H1 (cell line): Measurements from ENCODE around the gene ABHD2. TPM values are rescaled to one million over a fixed set of nuclear protein-coding genes. Genes with fewer than 3 reads are reported as not detected.

ENCODE experiments used
- BACH1 ChIP-seq: IDR thresholded peaks from 2 replicates; pipeline ENCODE4 v1.6.1; 2012; ENCODE audit warnings: low read length, improper control_type of control experiment
- RXRA ChIP-seq: IDR thresholded peaks from 2 replicates; pipeline ENCODE4 v1.6.1; 2011; ENCODE audit warnings: low read depth, mild to moderate bottlenecking, low read length, moderate library complexity; ENCODE audit not compliant: insufficient read depth
- polyA plus RNA-seq, 7 experiments: library from polyadenylated mRNA; depleted of rRNA in 3 of 7; stranded (reverse) in 5 of 7; unstranded in 2 of 7; fragments of >200 nt in 5 of 7; fragments of 200-250 nt in 2 of 7; gene quantifications; 1 replicate in 5 of 7; 2 replicates in 1 of 7; 4 replicates in 1 of 7; pipeline versions ENCODE4 v1.2.1 to v1.2.3, GENCODE V29; 2011 to 2013; ENCODE audit warnings: missing spikeins in 2 of 7, mixed read lengths in 2 of 7
- total RNA-seq: library from RNA; stranded (reverse); fragmentation: NEBNext Ultra II Directional; extraction: Animal tissue kit (Norgen Biotek cat#: 25700); gene quantifications from 2 replicates; pipeline ENCODE4 v1.2.1, GENCODE V29; 2021

ABHD2 gene
- total and polyA plus RNA-seq, 2 of the 8 experiments (the other 6 are each of a cell fraction or from before 2014, with no cell fraction given): 9.1 to 23.7 TPM

- no peak for TF ChIP-seq BACH1
- TF ChIP-seq RXRA: no peak
Measured at GRCh38 chr15:89070197-89071124, 17.8 kb upstream of the ABHD2 start (continued).
